GM12801 (cell line): ENCODE data around the gene ANKRD36.

ENCODE experiments used
- CTCF ChIP-seq: IDR thresholded peaks from one replicate; pipeline ENCODE4 v1.5.1; 2011; ENCODE audit warnings: control low read depth; ENCODE audit not compliant: insufficient read length; ENCODE audit errors: extremely low read depth

Gene ANKRD36

DNA sequence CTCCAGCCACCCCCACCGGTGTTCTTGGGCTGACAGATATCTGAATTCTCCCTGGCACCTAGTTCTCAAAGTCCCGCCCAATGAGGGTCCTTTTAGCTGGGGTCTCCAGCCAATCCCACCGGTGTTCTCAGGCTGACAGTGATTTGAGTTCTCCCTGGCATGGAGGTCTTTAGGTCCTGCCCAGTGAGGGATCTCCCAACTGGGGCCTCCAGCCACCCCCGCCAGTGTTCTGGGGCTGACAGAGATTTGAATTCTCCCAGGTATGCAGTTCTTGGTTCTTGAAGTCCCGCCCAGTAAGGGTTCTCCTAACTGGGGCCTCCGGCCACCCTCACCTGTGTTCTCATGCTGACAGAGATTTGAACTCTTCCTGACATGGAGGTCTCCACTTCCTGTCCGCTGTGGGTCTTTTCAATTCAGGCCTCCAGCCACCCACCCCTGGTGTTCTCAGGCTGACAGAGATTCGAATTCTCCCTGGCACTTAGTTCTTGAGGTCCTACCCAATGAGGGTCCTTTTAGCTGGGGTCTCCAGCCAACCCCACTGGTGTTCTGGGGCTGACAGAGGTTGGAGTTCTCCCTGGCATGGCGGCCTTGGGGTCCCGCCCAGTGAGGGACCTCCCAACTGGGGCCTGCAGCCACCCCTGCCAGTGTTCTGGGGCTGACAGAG, 154.6 kb downstream of the ANKRD36 start:
- no peak for TF ChIP-seq CTCF
